Ascending aorta (tissue), 2 donors: ENCODE data around the gene LRRC71. TPM values are rescaled to one million over a fixed set of nuclear protein-coding genes. Genes with fewer than 3 reads are reported as not detected.

Experiments used
- DNase-seq, 2 donors: peaks; one replicate each; pipeline ENCODE4 v3.0.0-alpha.2; 2019; ENCODE audit warnings: low spot score in 2 of 2
- H3K27ac ChIP-seq, 2 donors: fragments of 200-600 bp; sonication (generic); one replicate each; pipeline ENCODE4 v1.5.1; 2016 to 2017; ENCODE audit warnings: mild to moderate bottlenecking in 1 of 2
- H3K27me3 ChIP-seq: fragments of 200-600 bp; sonication (generic); one replicate; pipeline ENCODE4 v1.5.1; 2017
- H3K36me3 ChIP-seq, 2 donors: fragments of 200-600 bp; sonication (generic); one replicate each; pipeline ENCODE4 v1.5.1; 2016
- H3K4me1 ChIP-seq, 2 donors: fragments of 200-600 bp; sonication (generic); one replicate each; pipeline ENCODE4 v1.5.1; 2016 to 2017; ENCODE audit warnings: mild to moderate bottlenecking in 1 of 2
- H3K4me3 ChIP-seq, 2 donors: fragments of 200-600 bp; sonication (generic); one replicate each; pipeline ENCODE4 v1.5.1; 2016 to 2017; ENCODE audit warnings: mild to moderate bottlenecking in 1 of 2
- H3K9me3 ChIP-seq, 2 donors: fragments of 200-600 bp; sonication (generic); one replicate each; pipeline ENCODE4 v1.5.1; 2016
- intact Hi-C: fragments of 100-400 bp; cut with DNase I; formaldehyde crosslinking; loops from one replicate; pipeline ENCODE4 v1.15.1; 2023
- total RNA-seq: library from RNA; depleted of rRNA; stranded (reverse); fragments of >200 nt; gene quantifications from one replicate; pipeline ENCODE4 v1.1.0, GENCODE V29; 2016
- TF ChIP-seq, protein P1 (sequence below), 3 experiments: fragments of 200-600 bp in 2 of 3; fragments of 450-650 bp in 1 of 3; sonication (generic) in 2 of 3; IDR thresholded peaks; one replicate each; pipeline ENCODE4 v1.5.1; 2016 to 2019; ENCODE audit warnings: antibody characterized with exemption in 3 of 3, mild to moderate bottlenecking in 1 of 3, moderate library complexity in 1 of 3

The LRRC71 gene
- total RNA-seq, 1 donor from 2014 or later = not detected

DNA sequence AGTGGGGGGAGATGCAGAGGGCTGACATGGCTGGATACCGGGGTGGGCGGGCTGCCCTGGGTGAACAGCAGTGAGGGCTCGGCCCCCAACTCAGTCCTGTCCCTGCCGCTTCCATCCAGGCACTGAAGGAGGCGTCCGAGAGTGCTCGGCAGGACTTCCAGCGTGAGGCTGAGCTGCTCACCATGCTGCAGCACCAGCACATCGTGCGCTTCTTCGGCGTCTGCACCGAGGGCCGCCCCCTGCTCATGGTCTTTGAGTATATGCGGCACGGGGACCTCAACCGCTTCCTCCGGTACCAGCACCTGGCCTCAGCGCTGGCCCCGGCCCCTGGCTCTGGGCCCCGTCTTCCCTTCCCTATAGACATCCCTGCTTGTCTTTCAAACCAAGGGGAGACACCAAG lies 44.2 kb upstream of the LRRC71 start:
- DNase-seq = no peak
- intact Hi-C loops = no loop called here
- H3K9me3 ChIP-seq = no peaks in the 10 kb centered on the region
- no peak overlapping the region for H3K27ac ChIP-seq
- TF ChIP-seq, protein P1, sequence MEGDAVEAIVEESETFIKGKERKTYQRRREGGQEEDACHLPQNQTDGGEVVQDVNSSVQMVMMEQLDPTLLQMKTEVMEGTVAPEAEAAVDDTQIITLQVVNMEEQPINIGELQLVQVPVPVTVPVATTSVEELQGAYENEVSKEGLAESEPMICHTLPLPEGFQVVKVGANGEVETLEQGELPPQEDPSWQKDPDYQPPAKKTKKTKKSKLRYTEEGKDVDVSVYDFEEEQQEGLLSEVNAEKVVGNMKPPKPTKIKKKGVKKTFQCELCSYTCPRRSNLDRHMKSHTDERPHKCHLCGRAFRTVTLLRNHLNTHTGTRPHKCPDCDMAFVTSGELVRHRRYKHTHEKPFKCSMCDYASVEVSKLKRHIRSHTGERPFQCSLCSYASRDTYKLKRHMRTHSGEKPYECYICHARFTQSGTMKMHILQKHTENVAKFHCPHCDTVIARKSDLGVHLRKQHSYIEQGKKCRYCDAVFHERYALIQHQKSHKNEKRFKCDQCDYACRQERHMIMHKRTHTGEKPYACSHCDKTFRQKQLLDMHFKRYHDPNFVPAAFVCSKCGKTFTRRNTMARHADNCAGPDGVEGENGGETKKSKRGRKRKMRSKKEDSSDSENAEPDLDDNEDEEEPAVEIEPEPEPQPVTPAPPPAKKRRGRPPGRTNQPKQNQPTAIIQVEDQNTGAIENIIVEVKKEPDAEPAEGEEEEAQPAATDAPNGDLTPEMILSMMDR (IDR thresholded peaks at IDR 0.05) = no peak
- H3K4me1 ChIP-seq = no peaks in the 10 kb centered on the region
- no peaks in the 10 kb centered on the region for H3K27me3 ChIP-seq
- no peak overlapping the region for H3K4me3 ChIP-seq
- no peaks in the 10 kb centered on the region for H3K36me3 ChIP-seq

DNA sequence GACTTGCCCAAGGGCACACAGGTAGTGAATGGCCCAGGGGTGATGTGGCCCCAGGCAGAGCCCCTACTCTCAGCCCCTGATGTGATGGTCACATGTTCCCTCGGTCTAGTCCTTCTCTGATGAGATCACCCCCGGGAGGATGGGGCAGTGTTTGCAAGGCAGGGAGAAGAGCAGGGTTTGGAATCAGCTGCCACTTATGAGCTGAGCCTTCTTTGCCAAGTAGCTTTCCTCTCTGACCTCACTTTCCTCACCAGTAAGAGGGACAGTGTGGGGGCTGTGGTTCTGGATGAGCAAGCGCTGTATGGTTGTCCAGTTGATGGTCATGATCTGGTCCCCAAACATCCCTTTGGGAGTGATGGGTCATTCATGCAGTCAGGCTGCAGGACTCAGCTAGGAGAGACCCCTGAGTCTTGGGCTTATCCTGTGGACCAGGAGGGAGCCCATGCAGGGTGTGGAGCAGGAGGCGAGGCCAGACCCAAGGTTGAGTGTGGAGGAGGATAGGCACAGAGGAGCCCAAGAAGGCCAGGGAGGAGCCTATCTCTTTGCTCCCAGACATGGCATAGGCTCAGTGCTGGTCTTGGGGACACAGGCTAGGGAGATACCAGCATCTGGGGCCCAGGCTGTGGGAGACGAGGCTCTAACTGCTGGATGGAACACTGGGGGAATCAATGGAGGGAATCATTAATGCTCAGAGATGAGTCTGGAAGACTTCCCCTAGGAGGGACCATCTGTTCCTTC lies 42.8 kb upstream of the LRRC71 start:
- H3K27me3 ChIP-seq = no peaks in the 10 kb centered on the region
- TF ChIP-seq, protein P1 (IDR thresholded peaks at IDR 0.05) = no peak
- H3K4me1 ChIP-seq = no peaks in the 10 kb centered on the region
- intact Hi-C loops = no loop called here
- H3K4me3 ChIP-seq = no peak overlapping the region
- no peak overlapping the region for H3K27ac ChIP-seq
- DNase-seq = no peak
- H3K9me3 ChIP-seq = no peaks in the 10 kb centered on the region
- H3K36me3 ChIP-seq = no peaks in the 10 kb centered on the region

DNA sequence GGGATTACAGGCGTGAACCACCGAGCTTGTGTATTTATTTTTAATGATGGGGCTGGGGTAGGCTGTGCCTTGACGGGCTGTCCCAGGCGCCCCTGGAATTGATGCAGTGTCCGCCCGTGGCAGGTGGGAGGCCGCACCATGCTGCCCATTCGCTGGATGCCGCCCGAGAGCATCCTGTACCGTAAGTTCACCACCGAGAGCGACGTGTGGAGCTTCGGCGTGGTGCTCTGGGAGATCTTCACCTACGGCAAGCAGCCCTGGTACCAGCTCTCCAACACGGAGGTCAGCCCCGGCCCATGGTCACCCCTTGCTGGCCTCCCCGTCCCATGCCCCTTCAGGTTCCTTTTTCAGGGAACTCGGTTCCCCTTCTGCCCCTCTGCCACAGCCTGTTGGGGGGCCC lies 40.6 kb upstream of the LRRC71 start:
- TF ChIP-seq, protein P1 (IDR thresholded peaks at IDR 0.05) = no peak
- intact Hi-C loops = no loop called here

DNA sequence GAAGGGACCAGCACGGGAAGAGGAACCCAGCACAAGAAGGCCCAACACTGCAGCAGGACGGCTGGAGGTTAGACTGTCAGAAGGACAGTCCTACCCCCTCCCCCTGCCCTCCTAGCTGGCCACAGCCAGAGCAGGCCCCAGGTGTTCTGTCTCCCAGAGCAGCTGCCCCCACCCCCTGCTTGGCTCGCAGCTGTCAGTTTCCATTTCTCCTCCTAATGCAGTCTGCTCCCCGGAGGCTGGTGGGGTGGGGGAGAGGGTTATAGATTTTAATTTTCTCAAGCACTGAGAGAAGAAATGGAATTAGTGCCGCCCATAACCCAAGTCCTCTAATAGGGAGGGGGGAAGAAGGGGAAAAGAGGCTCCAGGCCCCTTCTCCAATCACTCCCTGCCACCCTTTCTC lies 40.0 kb upstream of the LRRC71 start:
- no peak for DNase-seq
- Histone ChIP-seq H3K36me3 (no peaks in the 10 kb centered on the region), H3K9me3 (no peaks in the 10 kb centered on the region), H3K27ac (no peak overlapping the region), H3K27me3 (no peaks in the 10 kb centered on the region), H3K4me1 (no peaks in the 10 kb centered on the region), H3K4me3 (no peak overlapping the region)
- TF ChIP-seq, protein P1 (IDR thresholded peaks at IDR 0.05) = no peak
- intact Hi-C loops = no loop called here

More for the DNA sequence above, 40.6 kb upstream of the LRRC71 start:
- H3K4me3 ChIP-seq = no peak overlapping the region
- H3K36me3 ChIP-seq = no peaks in the 10 kb centered on the region
- no peaks in the 10 kb centered on the region for H3K9me3 ChIP-seq
- H3K27me3 ChIP-seq = no peaks in the 10 kb centered on the region
- H3K27ac ChIP-seq = no peak overlapping the region
- H3K4me1 ChIP-seq = no peaks in the 10 kb centered on the region
- no peak for DNase-seq

DNA sequence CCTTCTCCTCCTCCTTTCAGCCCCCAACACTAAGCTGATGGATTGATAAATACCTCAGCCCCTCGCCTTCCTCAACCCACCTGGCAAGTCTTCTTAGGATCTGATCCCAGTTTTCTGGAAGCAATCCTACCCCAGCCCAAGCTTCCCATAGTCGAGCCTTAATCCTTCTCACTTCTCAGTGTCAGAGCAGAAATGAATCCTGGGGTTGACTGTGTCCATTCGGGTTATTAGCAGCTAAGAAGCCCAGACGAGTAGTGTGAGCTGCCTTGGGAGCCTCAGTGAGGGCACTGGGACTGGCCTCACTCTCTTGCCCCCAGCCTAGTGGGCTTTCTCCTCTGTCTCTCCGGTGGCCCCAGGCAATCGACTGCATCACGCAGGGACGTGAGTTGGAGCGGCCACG lies 39.3 kb upstream of the LRRC71 start:
- intact Hi-C loops = no loop called here
- Histone ChIP-seq H3K27me3 (no peaks in the 10 kb centered on the region), H3K9me3 (no peaks in the 10 kb centered on the region), H3K4me1 (no peaks in the 10 kb centered on the region), H3K27ac (no peak overlapping the region), H3K36me3 (no peaks in the 10 kb centered on the region), H3K4me3 (no peak overlapping the region)
- DNase-seq = no peak
- TF ChIP-seq, protein P1 (IDR thresholded peaks at IDR 0.05) = no peak
